GDM1 (cell line): Measurements from ENCODE around the gene ANKS4B.

Experiments used
- DNase-seq: peaks from one replicate; lab custom pipeline; 2025; lab: John Stamatoyannopoulos, UW

The ANKS4B gene

DNA sequence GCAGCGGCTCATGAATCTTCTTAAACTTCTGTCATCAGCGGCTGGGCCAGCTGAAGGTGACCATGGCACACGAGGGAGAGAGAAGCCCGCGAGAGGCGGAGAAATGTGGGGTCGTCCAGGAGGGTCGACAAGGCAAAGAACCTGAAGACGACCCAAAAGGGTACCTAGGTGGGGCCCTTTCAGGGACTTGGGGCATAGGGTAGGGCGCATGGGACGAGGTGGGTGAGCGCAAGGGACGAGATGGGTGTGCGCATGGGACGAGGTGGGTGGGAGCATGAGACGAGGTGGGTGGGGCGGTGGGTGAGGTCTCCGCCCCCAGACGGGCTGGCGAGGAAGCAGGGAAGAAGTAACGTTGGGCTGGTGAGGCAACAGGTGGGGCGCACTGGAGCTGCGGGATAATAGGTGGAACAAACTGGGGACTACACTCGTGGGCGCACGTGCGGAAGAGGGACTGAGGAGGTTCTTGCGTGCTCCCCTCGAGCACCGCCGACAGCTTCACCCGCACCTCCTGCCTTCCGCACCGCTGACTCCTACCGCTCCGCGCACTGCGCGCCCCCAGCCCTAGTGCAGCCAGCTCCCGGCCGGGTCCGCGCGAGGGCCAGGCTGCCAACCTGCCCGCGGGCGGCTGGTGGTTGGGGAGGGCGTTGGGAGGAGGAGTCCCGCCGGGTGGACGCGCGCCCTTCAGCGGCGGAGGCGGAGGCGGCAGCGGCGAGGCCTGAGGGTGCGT is 67.8 kb downstream of the ANKS4B start:
- DNase-seq: peak; percentile 36

DNA sequence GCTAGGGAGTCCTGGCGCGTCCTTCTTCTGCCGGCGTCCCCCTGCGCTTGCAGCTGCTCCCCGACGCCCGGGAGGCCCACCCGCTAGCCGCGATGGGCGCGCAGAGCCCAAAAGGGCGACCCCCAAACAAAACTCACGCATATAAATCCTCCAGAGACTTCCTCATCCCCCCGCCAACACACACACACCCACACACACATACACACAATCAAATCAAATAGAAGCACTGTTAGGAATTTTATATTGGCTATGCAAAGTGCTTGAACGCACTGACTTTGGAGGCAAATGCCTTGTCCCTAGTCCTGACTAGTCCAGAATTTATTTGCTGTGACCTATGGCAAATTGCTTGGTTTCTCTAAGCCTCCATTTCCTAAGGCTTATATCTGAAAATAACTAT is 68.4 kb downstream of the ANKS4B start:
- DNase-seq: no peak

DNA sequence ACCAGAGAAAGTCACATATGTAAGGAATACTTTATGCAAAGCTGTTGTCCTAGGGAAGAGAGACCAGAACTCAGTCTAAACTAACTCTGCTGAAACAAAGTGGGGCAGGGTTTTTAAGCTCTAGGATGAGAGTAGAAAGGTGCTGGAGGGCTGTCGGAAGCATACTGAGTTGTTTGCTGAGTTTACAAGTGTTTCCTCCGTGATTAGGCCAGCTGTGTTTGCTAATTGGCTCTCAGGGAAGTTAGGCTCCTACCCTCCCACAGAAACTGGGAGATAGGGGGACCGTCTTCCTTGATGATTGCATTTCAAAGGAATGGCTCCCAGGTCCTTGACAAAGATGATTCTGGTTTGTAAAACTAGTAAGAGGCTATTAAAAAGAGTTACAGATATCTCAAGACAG is 69.0 kb downstream of the ANKS4B start:
- no peak for DNase-seq

DNA sequence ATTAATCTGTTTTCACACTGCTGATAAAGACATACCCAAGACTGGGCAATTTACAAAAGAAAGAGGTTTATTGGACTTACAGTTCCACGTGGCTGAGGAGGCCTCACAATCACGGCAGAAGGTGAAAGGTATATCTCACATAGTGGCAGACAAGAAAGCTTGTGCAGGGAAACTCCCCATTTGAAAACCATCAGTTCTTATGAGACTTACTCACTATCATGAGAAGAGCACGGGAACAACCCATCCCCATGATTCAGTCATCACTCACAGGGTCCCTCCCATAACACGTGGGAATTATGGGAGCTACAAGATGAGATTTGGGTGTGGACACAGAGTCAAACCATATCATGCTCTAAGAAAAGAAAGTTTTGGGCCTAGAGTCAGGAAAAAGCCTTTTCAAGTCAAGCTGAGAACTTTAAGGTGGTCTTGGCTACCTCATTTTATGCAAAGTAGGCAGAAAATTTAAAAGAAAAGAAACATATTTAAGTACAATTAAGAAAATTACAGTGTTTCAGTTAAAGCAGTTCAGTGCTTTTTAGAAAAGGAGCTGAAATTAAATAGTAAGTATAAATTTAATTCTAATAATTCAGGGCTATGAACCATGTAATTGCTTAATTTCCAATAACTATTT is 69.5 kb downstream of the ANKS4B start:
- DNase-seq: no peak
